HepG2 (cell line): Measurements from ENCODE around the gene AMOTL2. TPM values are rescaled to one million over a fixed set of nuclear protein-coding genes. Genes with fewer than 3 reads are reported as not detected.
A peak's percentile ranks its signal among the peaks of the same experiment; 100 is the strongest.

Experiments
- ADNP ChIP-seq: sonication (generic); formaldehyde crosslinking; IDR thresholded peaks from 2 replicates; pipeline ENCODE4 v1.4.0; 2020; ENCODE audit warnings: missing genetic modification reagents
- ASH2L ChIP-seq: fragments of 300-600, 200-600 bp; sonication (generic); IDR thresholded peaks from 2 replicates; pipeline ENCODE4 v1.7.0; 2017; ENCODE audit warnings: low read depth, mild to moderate bottlenecking, moderate library complexity, mixed read lengths, low read length; ENCODE audit not compliant: insufficient read length
- ATF2 ChIP-seq: sonication (generic); formaldehyde crosslinking; IDR thresholded peaks from 2 replicates; pipeline ENCODE4 v1.4.0; 2020; ENCODE audit warnings: missing genetic modification reagents
- BRCA1 ChIP-seq: sonication (generic); formaldehyde crosslinking; IDR thresholded peaks from 2 replicates; pipeline ENCODE4 v1.4.0; 2020; ENCODE audit warnings: missing genetic modification reagents
- CHCHD3 ChIP-seq: sonication (generic); formaldehyde crosslinking; IDR thresholded peaks from 2 replicates; pipeline ENCODE4 v1.8.0; 2022; ENCODE audit warnings: mild to moderate bottlenecking, missing genetic modification reagents, moderate library complexity
- FUBP1 ChIP-seq: sonication (generic); formaldehyde crosslinking; IDR thresholded peaks from 2 replicates; pipeline ENCODE4 v1.5.1; 2020; ENCODE audit warnings: missing genetic modification reagents, mild to moderate bottlenecking, borderline replicate concordance
- KMT2B ChIP-seq: IDR thresholded peaks from 2 replicates; pipeline ENCODE4 v1.6.1; 2016; ENCODE audit warnings: missing genetic modification reagents, missing compliant biosample characterization
- MAFG ChIP-seq: sonication (generic); formaldehyde crosslinking; IDR thresholded peaks from 2 replicates; pipeline ENCODE4 v1.5.1; 2020; ENCODE audit warnings: mild to moderate bottlenecking, missing genetic modification reagents
- MEIS2 ChIP-seq: sonication (generic); formaldehyde crosslinking; IDR thresholded peaks from 2 replicates; pipeline ENCODE4 v1.9.0; 2021; ENCODE audit warnings: mild to moderate bottlenecking, missing genetic modification reagents
- NBN ChIP-seq: fragments of 450-650 bp; conservative IDR thresholded peaks from 2 replicates; pipeline ENCODE4 v1.6.1; 2017
- NFYC ChIP-seq: IDR thresholded peaks from 2 replicates; pipeline ENCODE4 v1.6.1; 2016; ENCODE audit warnings: missing genetic modification reagents, missing compliant biosample characterization
- RBM39 ChIP-seq: fragments of 200-400 bp; formaldehyde crosslinking; IDR thresholded peaks from one replicate; pipeline ENCODE4 v1.6.1; 2018; ENCODE audit warnings: antibody characterized with exemption, mild to moderate bottlenecking, low read depth, low read length; ENCODE audit not compliant: poor library complexity, severe bottlenecking
- THAP8 ChIP-seq: sonication (generic); formaldehyde crosslinking; IDR thresholded peaks from 2 replicates; pipeline ENCODE4 v1.5.1; 2020; ENCODE audit warnings: missing genetic modification reagents, mild to moderate bottlenecking, borderline replicate concordance
- ZBTB14 ChIP-seq: sonication (generic); formaldehyde crosslinking; IDR thresholded peaks from 2 replicates; pipeline ENCODE4 v1.4.0; 2020; ENCODE audit warnings: missing genetic modification reagents
- ZBTB7A ChIP-seq: sonication (generic); formaldehyde crosslinking; IDR thresholded peaks from 2 replicates; pipeline ENCODE4 v1.8.0; 2022; ENCODE audit warnings: mild to moderate bottlenecking, missing genetic modification reagents
- ZKSCAN8 ChIP-seq: IDR thresholded peaks from 2 replicates; pipeline ENCODE4 v1.6.1; 2016; ENCODE audit warnings: borderline replicate concordance, missing genetic modification reagents, missing compliant biosample characterization
- ZNF235 ChIP-seq: sonication (generic); formaldehyde crosslinking; IDR thresholded peaks from 2 replicates; pipeline ENCODE4 v1.8.1; 2023; ENCODE audit warnings: mild to moderate bottlenecking, missing genetic modification reagents, borderline replicate concordance
- ZNF317 ChIP-seq: sonication (generic); formaldehyde crosslinking; IDR thresholded peaks from 2 replicates; pipeline ENCODE4 v1.5.0; 2020; ENCODE audit warnings: mild to moderate bottlenecking, missing genetic modification reagents
- ZNF343 ChIP-seq: sonication (generic); formaldehyde crosslinking; IDR thresholded peaks from 2 replicates; pipeline ENCODE4 v1.4.0; 2020; ENCODE audit warnings: mild to moderate bottlenecking, missing genetic modification reagents
- ZNF530 ChIP-seq: sonication (generic); formaldehyde crosslinking; IDR thresholded peaks from 2 replicates; pipeline ENCODE4 v1.5.0; 2020; ENCODE audit warnings: low read depth, mild to moderate bottlenecking, missing genetic modification reagents
- ZNF543 ChIP-seq: sonication (generic); formaldehyde crosslinking; IDR thresholded peaks from 2 replicates; pipeline ENCODE4 v1.4.0; 2020; ENCODE audit warnings: mild to moderate bottlenecking, missing genetic modification reagents
- ZNF558 ChIP-seq: sonication (generic); formaldehyde crosslinking; IDR thresholded peaks from 2 replicates; pipeline ENCODE4 v1.9.0; 2022; ENCODE audit warnings: mild to moderate bottlenecking, missing genetic modification reagents, borderline replicate concordance
- ZNF652 ChIP-seq: IDR thresholded peaks from 2 replicates; pipeline ENCODE4 v1.6.1; 2016; ENCODE audit warnings: low read depth, borderline replicate concordance
- ZNF670 ChIP-seq: sonication (generic); formaldehyde crosslinking; IDR thresholded peaks from 2 replicates; pipeline ENCODE4 v1.8.0; 2022; ENCODE audit warnings: mild to moderate bottlenecking, missing genetic modification reagents, borderline replicate concordance
- ZNF782 ChIP-seq: sonication (generic); formaldehyde crosslinking; IDR thresholded peaks from 2 replicates; pipeline ENCODE4 v1.4.0; 2020; ENCODE audit warnings: missing genetic modification reagents, mild to moderate bottlenecking, borderline replicate concordance
- ZSCAN29 ChIP-seq: sonication (generic); formaldehyde crosslinking; conservative IDR thresholded peaks from 2 replicates; pipeline ENCODE4 v1.4.0; 2020; ENCODE audit warnings: mild to moderate bottlenecking, missing genetic modification reagents
- polyA plus RNA-seq, 8 experiments: library from polyadenylated mRNA; depleted of rRNA in 3 of 8; stranded (reverse) in 7 of 8; unstranded in 1 of 8; fragments of >200 nt; fragmentation: Illumina TruSeq in 4 of 8; extraction: Trizol in 4 of 8; gene quantifications; 2 replicates each; pipeline versions ENCODE4 v1.2.1 to v1.2.3, GENCODE V29; 2011 to 2016; ENCODE audit warnings: low read depth in 4 of 8, missing spikeins in 1 of 8, mixed read lengths in 1 of 8; ENCODE audit not compliant: insufficient read depth in 1 of 8
- total RNA-seq, 5 experiments: library from RNA; depleted of rRNA; stranded (reverse); fragments of >200 nt; fragmentation: Illumina TruSeq; extraction: Trizol; gene quantifications; 2 replicates each; pipeline ENCODE4 v1.2.3, GENCODE V29; 2016; ENCODE audit warnings: low read depth in 1 of 5

AMOTL2 gene
- total and polyA plus RNA-seq, 2 of the 13 experiments (the other 11 are each of a cell fraction or from before 2014, with no cell fraction given): 17.3 to 18.5 TPM

GRCh38 chr3:134419214-134419959 is 45.1 kb upstream of the AMOTL2 start (continued):
- TF ChIP-seq THAP8 (CRISPR knock-in tag) (no peak), BRCA1 (CRISPR knock-in tag) (no peak), ZNF543 (CRISPR knock-in tag) (no peak), MEIS2 (CRISPR knock-in tag) (no peak), ZBTB7A (CRISPR knock-in tag) (no peak), NFYC (CRISPR knock-in tag) (peak; percentile 19; the same call in 1 of the 2 replicates), ADNP (no peak), MAFG (CRISPR knock-in tag) (no peak), ASH2L (no peak), ZBTB14 (CRISPR knock-in tag) (no peak), ZNF530 (CRISPR knock-in tag) (no peak), KMT2B (no peak), ZNF558 (CRISPR knock-in tag) (no peak), ZNF782 (CRISPR knock-in tag) (no peak), ATF2 (peak; percentile 98), ZNF235 (CRISPR knock-in tag) (no peak), ZNF670 (CRISPR knock-in tag) (no peak), ZNF652 (CRISPR knock-in tag) (no peak), ZNF317 (CRISPR knock-in tag) (no peak), ZNF343 (CRISPR knock-in tag) (no peak), CHCHD3 (CRISPR knock-in tag) (no peak), ZKSCAN8 (CRISPR knock-in tag) (no peak), NBN (no peak), RBM39 (no peak), FUBP1 (CRISPR knock-in tag) (no peak), ZSCAN29 (CRISPR knock-in tag) (no peak)
